Endometrium (tissue), 2 donors: ENCODE measurements around the gene VMO1.

Source experiments
- FAIRE-seq: peaks from 2 replicates; lab custom pipeline; 2012; peaks lifted over from hg19 to GRCh38; lab: Jason Lieb, UNC
- donor health status: control.
- donor health status: control.

Gene VMO1

DNA sequence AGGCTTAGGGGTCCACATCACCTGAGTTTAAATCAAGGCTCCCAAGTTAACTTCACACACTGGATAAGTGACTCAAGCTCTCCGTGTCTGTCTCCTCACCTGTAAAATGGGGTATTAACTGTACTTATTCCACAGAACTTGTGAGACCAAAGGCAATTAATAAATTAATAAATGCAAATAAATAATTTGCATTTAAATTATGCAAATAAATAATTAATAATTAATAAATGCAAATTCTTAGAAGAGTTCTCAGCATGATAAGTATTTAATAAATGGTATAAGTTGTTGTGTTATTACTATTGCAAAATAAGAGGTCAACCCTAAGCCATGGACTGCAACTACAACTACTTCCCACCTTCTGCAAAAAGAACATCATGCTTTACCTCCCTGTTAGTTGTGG is 32.8 kb downstream of the VMO1 start:
- no peak for FAIRE-seq

DNA sequence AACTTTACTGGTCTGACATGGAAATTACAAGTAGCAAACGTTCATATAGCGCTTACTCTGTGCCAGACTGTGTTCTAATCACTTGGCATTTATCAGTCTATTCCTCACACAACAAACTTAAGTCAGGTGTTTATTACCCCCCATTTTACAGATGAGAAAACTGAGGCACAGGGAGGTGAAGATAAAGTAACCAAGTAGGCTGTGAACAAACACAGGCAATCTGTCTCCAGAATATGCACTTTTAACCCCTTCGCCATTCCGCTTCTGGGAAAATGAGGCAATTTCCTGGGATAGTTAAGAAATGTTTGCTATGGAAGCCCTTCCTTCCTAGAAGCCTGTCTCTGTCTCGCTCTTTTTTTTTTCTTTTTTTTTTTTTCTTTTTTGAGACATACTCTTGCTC is 34.2 kb downstream of the VMO1 start:
- FAIRE-seq: no peak

DNA sequence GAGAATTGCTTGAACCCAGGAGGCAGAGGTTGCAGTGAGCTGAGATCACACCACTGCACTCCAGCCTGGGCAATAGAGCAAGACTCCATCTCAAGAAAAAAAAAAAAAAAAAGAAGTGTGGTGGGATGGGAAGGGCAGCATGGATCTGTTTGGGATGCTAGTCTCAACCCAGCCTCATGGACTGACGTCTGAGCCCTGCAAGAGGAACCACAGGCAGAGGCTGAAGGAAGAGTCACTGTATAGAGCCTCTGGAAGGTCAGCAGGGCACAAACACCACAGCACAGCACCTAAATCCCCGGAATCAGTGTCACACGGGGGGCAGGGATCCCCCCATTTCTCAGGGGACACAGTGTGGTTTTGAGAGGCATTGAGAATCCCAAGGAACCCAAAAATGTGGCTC is 35.6 kb downstream of the VMO1 start:
- FAIRE-seq: no peak

DNA sequence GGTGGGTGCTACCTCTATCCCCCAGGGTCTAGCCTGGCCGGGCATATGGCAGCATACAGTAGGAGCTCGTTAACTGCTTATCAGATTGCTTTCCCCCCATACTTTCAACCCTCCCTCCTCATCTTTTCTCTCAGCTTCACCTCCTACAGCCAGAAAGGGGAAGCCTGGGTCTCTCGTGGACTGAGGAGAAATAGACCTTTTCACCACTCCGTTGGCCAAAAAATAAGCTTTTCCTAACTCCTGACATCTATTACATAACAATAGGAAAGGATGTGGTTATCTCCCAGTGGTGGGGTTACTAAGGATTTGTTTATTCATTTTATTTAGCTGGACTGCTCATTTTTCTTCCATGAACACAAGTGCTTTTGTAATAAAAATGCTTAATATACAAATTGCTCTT is 37.5 kb downstream of the VMO1 start:
- FAIRE-seq: no peak

DNA sequence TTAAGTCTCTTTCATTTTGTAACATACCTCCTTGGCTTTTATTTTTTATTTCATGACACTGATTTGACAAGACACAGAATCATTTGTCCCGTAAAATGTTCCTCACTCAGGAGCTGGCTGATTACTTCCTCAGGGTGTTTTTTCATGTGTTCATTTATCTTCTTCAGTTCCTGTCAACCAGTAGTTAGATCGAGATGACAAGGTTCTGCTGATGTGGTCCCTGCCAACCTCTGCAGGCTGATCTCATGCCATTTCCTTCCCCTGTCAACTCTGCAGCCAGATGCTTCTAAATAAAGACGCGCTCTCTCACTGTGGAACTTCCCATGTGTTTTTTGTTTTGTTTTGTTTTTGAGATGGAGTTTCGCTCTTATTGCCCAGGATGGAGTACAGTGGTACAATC is 38.3 kb downstream of the VMO1 start:
- no peak for FAIRE-seq

DNA sequence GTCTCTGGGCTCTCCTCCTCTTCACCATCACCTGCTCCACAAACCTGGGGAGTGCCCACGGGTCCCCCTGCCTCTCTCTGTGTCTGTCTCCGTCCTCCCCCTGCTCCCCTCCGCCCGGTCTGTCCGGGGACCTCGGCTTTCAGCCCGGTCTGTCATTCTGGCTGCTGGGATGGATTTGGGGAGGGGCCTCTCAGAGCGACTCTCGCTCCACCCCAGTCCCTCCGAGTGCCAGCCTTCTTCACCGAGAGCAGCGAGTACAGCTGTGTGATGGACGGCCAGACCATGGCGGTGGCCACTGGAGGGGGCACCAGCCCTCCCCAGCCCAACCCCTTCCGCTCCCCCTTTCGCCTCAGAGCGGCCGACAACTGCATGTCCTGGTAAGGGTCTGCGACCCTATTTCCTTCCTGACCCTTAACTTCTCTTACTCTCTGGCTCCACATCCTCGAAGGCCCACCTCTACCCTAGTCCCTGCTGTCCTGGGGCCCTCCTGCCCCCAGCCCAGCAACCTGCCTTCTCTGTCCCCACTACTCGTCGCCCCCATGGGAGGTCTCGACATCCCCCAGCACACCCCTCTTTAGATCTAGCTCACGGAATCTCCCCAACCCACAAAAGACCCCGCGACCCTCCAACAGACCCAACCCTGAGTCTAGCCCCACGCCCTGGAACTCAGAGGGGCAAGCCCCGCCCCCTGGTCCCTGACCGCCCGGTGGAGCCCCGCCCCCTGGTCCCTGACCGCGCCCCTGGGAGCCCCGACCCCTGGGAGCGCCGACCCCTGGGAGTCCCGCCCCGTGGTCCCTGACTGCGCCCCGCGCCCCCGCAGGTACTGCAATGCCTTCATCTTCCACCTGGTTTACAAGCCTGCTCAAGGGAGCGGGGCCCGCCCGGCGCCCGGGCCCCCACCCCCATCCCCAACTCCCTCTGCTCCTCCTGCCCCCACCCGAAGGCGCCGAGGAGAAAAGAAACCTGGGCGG is 40.9 kb downstream of the VMO1 start:
- FAIRE-seq: no peak

DNA sequence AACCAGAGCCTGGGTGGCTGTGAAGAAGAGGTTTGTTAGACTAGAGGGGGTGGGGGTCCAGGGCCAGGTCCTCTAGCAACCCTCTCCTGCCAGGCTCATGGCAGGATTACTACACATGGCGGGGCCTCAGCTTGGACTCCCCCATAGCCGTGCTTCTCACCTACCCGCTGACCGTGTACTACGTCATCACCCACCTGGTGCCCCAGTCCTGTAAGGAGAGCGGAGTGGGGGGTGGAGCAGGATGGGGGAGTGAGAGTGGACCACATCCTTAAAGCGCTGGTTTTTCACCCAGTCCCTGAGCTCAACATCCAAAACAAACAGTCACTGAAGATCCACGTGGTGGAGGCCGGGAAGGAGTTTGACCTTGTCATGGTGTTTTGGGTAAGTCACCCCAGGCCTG is 42.3 kb downstream of the VMO1 start:
- no peak for FAIRE-seq

DNA sequence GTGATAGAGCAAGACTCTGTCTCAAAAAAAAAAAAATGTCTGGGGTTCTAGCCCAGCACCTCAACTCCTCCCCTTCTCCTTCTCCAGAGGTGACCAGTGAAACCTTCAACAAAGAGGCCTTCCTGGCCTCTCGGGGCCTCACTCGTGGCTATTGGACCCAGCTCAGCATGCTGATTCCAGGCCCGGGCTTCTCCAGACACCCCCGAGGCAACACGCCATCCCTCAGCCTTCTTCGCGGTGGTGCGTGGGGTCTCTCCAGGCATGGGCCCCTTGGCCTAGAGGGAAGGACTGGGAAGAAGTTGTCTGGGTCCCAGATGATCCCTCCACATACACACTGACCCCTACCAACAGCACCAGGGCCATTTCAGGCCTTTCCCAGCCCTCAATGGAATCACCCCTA is 42.9 kb downstream of the VMO1 start:
- FAIRE-seq: no peak

DNA sequence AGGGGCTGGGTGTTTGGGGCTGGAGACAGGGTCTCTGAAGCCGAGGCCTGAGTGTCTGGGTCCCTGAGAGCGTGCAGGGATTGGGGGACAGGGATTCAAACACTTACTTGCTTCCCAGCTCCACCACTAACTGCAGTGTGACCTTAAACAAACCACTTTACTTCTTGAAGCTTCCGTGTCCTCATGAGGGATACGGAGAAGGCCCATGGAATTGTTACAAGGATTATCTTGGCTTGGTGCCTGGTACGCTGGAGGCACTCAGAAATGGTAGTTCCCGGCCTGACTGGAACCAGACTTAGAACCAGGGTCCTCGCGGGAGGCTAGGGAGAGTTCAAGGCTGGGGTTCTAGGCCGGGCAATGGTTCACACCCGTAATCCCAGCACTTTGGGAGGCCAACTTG is 43.5 kb downstream of the VMO1 start:
- FAIRE-seq: no peak

DNA sequence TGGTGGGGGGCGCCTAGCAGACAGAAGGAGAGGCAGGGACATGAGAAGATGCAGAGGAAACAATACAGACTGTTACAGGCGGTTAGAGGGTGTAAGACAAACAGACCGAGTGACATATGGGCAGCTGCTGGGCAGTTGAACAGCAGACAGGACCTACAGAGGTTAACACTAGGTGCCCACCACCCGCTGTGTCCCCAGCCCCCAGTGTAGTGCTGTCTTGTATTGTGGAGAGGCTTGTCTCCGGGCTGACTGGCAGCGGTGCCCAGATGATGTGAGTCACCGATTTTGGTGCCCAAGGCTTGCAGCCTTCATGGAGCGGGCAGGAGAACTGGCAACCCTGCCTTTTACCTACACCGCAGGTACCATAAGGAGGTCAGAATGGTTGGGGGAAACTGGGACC is 44.0 kb downstream of the VMO1 start:
- FAIRE-seq: no peak

DNA sequence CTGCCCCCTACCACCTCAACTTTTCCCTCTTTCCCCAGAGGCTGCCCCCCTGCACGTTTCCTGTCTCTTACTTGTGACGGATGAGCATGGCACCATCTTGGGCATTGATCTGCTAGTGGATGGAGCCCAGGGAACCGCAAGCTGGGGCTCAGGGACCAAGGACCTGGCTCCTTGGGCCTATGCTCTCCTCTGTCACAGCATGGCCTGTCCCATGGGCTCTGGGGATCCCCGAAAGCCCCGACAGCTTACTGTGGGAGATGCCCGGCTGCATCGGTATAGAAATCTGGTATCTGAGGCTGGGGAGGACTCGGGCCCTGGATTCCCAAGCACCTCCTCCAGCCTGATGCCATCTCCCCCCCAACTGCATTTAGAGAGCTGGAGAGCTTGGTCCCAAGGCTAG is 44.6 kb downstream of the VMO1 start:
- FAIRE-seq: no peak

DNA sequence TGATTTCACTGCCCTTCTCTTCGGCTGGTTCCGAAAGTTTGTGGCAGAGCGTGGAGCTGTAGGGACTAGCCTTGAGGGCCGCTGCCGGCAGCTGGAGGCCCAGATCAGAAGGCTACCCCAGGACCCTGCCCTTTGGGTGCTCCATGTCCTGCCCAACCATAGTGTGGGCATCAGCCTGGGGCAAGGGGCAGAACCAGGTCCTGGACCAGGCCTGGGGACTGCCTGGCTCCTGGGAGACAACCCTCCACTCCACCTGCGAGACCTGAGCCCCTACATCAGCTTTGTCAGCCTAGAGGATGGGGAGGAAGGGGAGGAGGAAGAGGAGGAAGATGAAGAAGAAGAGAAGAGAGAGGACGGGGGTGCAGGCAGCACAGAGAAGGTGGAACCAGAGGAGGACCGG is 45.6 kb downstream of the VMO1 start:
- no peak for FAIRE-seq

DNA sequence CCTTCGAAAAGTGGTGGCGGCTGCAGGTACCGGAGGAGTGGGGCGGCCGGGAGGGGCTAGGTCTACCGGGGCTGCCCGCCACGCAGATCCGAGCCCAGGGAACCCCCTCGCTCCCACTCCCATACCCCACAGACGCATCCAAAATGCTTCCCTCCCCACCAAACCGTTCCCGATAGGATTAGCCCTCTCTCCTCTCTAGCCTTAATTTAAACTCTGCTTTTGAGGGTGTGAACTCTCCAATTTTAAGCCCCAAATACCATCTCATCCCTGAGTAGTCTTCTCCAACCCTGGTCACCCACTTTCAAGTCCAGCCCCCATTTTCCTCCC is 46.2 kb downstream of the VMO1 start:
- no peak for FAIRE-seq

DNA sequence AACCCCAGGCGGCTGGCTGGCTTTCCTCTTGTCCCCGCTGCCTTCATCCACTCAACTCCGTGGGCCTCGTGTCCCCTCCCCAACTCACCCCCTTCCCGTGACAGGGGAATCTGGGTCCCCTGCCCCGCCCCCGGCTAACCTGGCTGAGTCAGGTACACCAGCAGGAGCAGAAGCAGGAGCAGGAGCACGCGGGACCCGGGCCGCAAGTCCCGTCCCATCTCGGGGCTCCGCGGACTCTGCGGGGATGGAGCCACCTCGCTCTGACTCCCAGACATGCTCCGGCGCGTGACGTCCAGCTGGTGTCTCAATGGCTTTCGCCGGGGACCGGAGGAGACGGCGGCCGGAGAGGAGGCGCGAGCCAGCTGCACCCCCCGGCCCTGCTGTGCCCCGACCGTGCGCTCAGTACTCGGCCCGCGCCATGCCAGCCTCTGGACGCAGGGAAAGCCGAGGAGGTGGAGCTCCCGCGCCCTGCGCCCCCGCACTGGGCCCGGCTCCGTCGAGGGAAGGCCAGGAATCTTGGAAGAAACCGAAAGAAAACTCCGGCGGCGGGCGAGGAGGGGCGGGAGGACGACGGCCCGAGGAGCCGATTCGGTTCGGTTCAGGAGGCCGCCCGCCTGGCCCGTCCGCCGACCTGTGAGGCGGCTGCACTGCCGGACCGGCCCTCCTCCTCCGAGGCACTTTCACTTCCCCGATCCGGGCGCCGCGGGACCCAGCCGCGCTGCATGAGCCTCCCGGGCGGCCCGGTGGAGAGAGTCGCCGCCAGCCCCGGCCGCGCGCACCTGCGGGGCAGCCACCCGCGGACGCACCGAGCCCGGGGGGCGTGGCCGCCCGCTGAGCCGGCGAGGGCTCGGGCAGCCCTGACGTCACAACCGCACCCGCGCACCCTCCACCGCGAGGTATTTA is 46.8 kb downstream of the VMO1 start, which contains the start of the genes CXCL16 and ZMYND15:
TSS of gene CXCL16 (minus strand) at position 807 of the 903 bp plus-strand sequence. CDS start at position 218, 589 bp downstream.
TSS of gene ZMYND15 (plus strand) at position 712 of the 903 bp plus-strand sequence. CDS start 716 bp downstream, outside the sequence.
- FAIRE-seq: no peak

DNA sequence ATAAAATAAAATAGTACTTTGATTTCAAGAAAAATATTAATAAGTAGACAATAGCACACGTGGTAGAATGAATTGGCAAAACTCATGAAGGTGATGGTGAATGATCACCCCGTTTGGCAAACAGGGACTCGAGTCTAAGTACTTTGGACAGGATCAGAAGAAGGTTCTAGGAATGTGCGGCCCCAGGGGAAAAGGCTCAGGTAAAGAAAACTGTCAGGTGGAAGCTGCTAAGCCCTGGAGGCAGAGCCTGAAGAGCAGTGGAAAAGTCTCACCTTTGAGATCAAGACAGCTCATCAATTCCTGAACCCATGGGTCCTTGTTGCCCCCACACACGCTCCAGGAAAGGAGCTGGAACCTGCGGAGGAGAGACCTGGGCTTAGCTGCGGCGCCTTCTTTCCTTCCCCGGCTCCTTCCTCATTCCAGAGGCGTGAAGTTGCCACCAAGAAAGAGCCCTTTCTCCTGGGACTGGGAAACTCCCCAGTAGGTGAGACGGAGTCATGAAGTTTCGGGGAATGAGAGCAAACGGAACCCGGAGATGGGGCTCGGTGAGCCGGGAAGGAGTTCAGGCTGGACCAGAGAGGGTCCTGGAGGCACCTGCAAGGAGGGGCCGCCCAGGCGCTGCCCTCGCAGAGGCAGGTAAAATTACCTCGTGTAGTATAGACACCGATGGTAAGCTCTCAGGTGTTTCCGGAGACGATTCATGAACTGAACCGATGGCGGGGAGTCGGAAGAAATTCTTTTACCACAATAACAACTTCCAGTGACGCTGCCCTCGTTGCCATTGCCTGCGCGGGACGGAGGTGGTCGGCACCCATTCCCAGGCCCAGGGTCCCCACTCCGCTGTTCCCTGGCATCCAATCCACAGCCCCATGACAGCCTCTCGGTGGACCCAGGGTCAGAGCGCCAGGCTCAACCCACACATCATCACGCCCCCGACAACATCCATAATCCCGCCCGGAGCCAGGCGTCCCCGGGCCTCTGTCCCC is 47.7 kb downstream of the VMO1 start:
- FAIRE-seq: no peak

DNA sequence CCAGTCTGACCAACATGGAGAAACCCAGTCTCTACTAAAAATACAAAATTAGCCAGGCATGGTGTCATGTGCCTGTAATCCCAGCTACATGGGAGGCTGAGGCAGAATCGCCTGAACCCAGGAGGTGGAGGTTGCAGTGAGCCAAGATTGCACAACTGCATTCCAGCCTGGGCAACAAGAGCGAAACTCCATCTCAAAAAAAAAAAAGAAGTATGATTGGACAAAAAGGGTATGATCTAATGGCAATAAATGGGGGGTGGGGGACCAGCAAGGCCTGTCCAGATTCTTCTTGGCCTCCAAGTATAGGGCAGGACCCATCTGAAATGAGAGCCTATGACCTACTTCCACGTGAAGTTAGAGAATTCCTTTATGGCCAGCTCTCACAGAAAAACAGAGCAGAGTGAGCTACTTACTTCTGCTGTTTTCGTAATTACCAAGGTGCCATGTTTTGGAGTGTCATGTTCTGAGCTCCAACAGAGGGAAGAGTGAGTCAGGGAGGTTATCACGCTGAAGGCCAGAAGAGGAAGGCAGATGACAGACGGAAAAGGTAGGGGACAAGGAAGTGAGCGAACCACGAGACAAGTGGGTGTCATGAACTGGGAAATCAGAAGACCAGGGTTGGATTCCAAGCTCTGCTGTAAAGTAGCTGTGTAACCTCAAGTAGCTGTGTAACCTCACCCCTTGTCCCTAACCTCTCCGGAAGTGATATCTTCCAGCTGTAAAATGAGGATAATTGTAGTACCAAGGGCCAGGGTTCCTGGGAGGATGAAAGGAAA is 50.1 kb downstream of the VMO1 start:
- no peak for FAIRE-seq
